ENCODE results near the gene CEP70. TPM values are rescaled to one million over a fixed set of nuclear protein-coding genes. Genes with fewer than 3 reads are reported as not detected.

CEP70 gene
- total and polyA plus RNA-seq, 2 of the 13 experiments (the other 11 are each of a cell fraction or from before 2014, with no cell fraction given), result 4.0 to 22.3 TPM

- peak; percentile 84; the same call in 1 of the 2 replicates for TF ChIP-seq SNAPC4 (CRISPR knock-in tag; IDR thresholded peaks at IDR 0.05)
- TF ChIP-seq ZNF292 (CRISPR knock-in tag; IDR thresholded peaks at IDR 0.05; ENCODE audit: borderline replicate concordance, low read depth), result no peak; the same call in 1 of the 2 replicates
- TF ChIP-seq ZNF335 (CRISPR knock-in tag; IDR thresholded peaks at IDR 0.05), result peak; percentile 65; the same call in 1 of the 2 replicates
- TF ChIP-seq ZFAT (CRISPR knock-in tag; conservative IDR thresholded peaks at IDR 0.05), result no peak
- TF ChIP-seq ASH2L (IDR thresholded peaks at IDR 0.05; ENCODE audit: insufficient read length, low read depth, low read length), result peak; percentile 52
- TF ChIP-seq CREBL2 (CRISPR knock-in tag; IDR thresholded peaks at IDR 0.05; ENCODE audit: borderline replicate concordance), result no peak
- TF ChIP-seq ARNT (IDR thresholded peaks at IDR 0.05), result no peak
- no peak for TF ChIP-seq ISL2 (CRISPR knock-in tag; IDR thresholded peaks at IDR 0.05)
- TF ChIP-seq HNRNPLL (IDR thresholded peaks at IDR 0.05; ENCODE audit: low read depth, low read length, poor library complexity, severe bottlenecking), result peak; percentile 91
- no peak for TF ChIP-seq NFRKB (IDR thresholded peaks at IDR 0.05)
- TF ChIP-seq AGO1 (IDR thresholded peaks at IDR 0.05; ENCODE audit: low read depth, low read length, poor library complexity, severe bottlenecking), result peak; percentile 30
- 0 out of 2 replicates have a peak, but pooled peaks have one; percentile 49 for TF ChIP-seq KLF9 (CRISPR knock-in tag; IDR thresholded peaks at IDR 0.05; ENCODE audit: low read depth)
- TF ChIP-seq ZSCAN31 (CRISPR knock-in tag; IDR thresholded peaks at IDR 0.05; ENCODE audit: low read depth), result peak; percentile 79
- TF ChIP-seq ZNF782 (CRISPR knock-in tag; IDR thresholded peaks at IDR 0.05; ENCODE audit: borderline replicate concordance), result peak; percentile 53; the same call in 1 of the 2 replicates
- no peak for TF ChIP-seq SATB2 (CRISPR knock-in tag; IDR thresholded peaks at IDR 0.05)
- TF ChIP-seq ZNF34 (CRISPR knock-in tag; IDR thresholded peaks at IDR 0.05; ENCODE audit: borderline replicate concordance), result no peak
- no peak for TF ChIP-seq ZNF710 (CRISPR knock-in tag; IDR thresholded peaks at IDR 0.05; ENCODE audit: borderline replicate concordance)
- peak; percentile 43; the same call in 1 of the 2 replicates for TF ChIP-seq ZBTB7A (CRISPR knock-in tag; IDR thresholded peaks at IDR 0.05)
- peak; percentile 34 for TF ChIP-seq CBX1 (IDR thresholded peaks at IDR 0.05; ENCODE audit: low read depth)
- TF ChIP-seq HNRNPL (IDR thresholded peaks at IDR 0.05; ENCODE audit: low read depth, low read length), result no peak
Measured at GRCh38 chr3:138594150-138594934, at the start of gene CEP70 (continued).
